Measurements from ENCODE around the gene C8G. TPM values are rescaled to one million over a fixed set of nuclear protein-coding genes. Genes with fewer than 3 reads are reported as not detected.

Gene C8G
- total and polyA plus RNA-seq, 9 of the 15 experiments (the other 6 are each of a cell fraction or from before 2014, with no cell fraction given) = 0.35 to 5.9 (median 2.7) TPM; not detected in 2

GRCh38 chr9:136943291-136944211 lies 1.5 kb upstream of the C8G start (continued):
- TF ChIP-seq ZNF407 (IDR thresholded peaks at IDR 0.05; ENCODE audit: low read depth) (no peak), CBFB (CRISPR knock-in tag; IDR thresholded peaks at IDR 0.05) (no peak), ZNF140 (CRISPR knock-in tag; IDR thresholded peaks at IDR 0.05) (no peak), KLF16 (IDR thresholded peaks at IDR 0.05) (no peak), PML (IDR thresholded peaks at IDR 0.05; ENCODE audit: low read length) (no peak), NFIC (IDR thresholded peaks at IDR 0.05) (no peak), RBM14 (IDR thresholded peaks at IDR 0.05; ENCODE audit: borderline replicate concordance, insufficient read depth, low read depth, low read length) (no peak), ERF (CRISPR knock-in tag; IDR thresholded peaks at IDR 0.05) (no peak), ZNF23 (CRISPR knock-in tag; IDR thresholded peaks at IDR 0.05) (no peak)
